Activated CD4-positive, CD25-positive, alpha-beta regulatory T cell treated with anti-CD3 and anti-CD28 coated beads, Interleukin-2, amount 50 U/mL, for 16 hours (primary cell): ENCODE measurements around the gene GSTA1.
"Not testable (repeated sequence)": the region's sequence is repeated elsewhere in the genome, so short reads cannot be mapped to it uniquely, and the experiment has no call there.

Experiments
- DNase-seq: peaks from one replicate; pipeline ENCODE4 v3.0.0-alpha.2; 2020; ENCODE audit warnings: low read depth, low spot score

The GSTA1 gene

DNA sequence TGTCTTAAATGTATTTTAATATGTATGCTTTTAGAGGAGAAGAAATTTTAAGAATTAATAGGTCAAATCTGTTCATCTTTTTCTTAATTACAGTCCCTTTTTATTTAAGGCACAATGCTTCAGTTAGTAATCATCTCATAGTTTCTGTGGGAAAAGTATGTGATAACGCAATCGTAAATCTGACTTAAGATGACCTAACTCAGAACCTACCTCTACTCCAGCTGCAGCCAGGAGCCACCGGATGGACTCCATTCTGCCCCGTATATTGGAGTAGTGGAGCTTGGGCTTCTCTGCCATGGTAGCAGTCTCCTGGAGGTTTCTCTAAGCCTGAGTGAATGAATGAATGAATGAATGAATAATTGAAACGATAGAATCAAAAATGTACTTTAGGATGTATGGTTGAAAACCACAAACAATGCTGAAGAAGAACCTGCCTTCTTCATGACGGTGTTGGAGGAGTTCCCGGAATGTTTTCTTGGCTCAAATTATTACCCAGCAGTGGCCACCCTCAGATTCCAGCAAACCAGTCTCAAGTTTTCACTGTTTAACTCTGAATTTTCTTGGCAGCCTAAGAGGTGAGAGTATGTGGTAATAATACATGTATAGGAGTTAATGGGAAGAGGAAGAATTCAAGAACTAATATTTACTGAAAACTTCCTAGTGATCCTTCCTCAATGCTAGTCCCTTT, 45.8 kb downstream of the GSTA1 start:
- DNase-seq: not testable (repeated sequence)

DNA sequence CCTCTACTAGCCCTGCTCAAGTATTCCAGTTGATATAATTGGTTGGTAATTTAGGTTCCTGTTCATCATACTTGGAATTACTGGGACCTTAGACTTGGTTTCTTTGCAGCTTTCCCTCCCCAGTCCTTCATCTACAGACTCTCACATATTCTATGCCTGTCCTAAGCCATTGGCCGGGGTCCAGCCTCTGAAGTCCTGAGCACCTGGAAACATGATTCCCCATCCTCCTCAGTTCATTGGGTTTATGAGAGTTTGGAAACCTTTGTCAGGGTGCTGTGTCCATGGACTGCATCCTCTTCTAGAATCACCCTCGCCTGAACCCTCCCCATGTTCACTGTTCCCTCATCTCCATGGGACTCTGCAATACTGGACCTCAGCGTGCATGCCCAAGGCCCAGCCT, 49.2 kb downstream of the GSTA1 start:
- no peak for DNase-seq

DNA sequence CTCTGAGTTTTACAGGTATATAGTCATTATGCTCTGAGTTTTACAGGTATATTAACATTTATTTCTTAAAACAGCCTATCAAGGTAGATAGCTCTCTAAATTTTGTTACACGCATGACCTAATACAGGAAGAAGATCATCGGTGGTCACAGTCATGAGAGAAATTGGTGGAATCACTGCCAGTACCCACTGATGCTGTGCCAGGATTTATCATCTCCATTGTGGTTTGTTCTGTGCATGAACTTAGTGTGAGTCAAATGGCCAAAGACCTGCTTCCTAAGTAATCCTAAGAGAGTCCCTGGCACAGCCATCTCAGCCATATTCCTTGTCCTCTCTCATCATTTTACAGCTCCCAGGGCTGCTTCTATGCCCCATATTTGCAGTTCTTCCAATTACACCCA, 50.5 kb downstream of the GSTA1 start:
- DNase-seq: not testable (repeated sequence)

DNA sequence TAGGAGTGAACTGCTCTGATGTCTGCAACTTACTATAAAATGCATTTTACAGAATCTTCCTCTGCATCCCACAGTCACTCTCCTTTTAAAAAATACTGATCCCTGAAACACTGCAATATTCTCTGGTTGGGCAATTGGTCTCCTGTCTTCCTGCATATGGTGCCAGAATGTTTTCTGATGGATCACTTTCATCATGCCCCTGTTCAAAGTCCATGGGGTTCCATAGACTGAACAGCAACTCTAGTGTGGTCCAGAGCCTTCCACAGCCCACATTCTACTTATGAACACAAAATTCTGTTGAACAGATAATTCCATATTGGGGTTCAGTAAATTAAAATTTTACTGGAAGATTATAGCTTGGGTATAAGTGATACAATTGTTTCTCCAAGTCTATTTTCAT, 51.3 kb downstream of the GSTA1 start:
- no peak for DNase-seq

DNA sequence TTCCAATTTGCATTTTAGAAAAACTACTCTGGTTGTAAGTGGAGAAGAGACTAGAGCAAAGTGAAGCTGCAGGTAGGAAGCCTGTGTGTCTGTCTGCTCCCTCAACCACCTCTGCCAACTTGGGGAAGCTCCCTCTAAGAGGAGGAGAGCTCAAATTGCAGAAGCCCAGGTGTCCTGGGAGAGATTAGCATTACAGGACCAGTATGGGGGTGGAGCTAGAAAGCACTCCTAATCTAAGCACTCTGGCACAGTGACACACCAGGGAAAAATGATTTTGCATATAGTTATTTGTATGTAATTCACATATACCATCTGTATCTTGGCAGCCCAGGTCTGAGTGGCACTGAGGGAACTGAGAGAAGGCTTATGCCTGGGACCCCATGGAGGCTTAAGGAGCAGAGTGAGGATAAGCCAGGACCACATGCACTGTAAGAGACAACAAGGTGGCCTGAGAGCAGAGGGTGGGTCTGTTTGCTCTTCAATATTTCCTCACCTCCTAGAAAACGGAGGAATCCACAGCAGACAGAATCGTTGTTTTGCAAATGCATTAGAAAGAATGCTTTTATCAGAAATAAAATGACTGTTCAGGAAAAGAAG, 54.0 kb downstream of the GSTA1 start:
- no peak for DNase-seq

DNA sequence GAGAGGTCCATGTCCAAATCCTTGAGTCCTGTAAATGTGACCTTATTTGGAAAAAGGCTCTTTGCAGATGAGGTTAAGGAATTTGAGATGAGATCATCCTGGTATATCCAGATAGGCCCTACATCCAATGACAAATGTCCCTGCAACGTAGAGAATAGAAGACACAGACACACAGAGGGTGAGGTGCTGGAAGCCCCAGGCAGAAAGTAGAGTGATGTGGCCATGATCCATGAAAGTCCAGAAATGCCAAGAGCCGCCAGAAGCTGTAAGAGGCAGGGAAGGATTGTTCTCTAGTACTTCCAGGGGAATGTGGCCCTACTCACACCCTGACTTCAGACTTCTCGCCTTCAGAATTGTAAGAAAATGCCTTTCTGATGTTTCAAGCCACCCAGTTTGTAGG, 56.3 kb downstream of the GSTA1 start:
- DNase-seq: not testable (repeated sequence)

DNA sequence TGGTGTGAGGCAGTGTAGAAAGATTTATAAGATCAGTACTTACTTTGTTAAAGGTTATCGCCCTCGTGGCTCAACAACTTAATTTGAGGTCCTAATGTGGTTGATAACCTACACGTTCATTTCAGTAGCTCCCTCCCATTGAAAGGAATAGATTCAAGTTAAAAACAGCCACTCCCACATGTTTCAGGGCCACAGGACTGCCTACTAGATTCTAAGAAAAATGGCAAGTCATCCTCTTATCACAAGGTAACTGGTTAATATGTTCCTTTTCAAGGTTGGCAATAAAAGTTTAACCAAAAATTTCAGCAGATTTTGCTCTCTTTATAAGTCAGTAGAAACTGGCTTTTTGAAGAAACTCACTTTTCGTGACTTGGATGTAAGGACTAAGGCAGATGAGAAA, 57.4 kb downstream of the GSTA1 start:
- no peak for DNase-seq

DNA sequence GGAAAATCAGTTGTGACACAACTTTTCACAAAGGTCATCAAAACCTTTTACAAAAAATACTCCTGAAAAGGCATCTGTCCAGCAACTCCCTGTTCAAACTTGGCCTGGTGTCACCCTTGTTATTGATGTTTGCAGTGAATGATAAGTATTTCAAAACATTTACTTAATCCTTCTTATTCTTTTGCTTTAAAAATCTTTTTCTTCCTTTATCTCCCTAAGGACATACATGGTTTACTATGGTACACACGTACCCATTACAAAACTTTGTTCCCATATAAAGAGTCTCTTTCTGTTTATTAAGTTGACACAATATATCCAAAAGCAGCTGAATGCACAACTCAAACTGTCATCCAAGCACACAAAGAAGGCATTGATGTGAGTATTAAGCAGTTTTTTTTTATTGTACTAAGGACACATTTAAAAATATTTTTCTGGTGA, 57.8 kb downstream of the GSTA1 start:
- DNase-seq: no peak

DNA sequence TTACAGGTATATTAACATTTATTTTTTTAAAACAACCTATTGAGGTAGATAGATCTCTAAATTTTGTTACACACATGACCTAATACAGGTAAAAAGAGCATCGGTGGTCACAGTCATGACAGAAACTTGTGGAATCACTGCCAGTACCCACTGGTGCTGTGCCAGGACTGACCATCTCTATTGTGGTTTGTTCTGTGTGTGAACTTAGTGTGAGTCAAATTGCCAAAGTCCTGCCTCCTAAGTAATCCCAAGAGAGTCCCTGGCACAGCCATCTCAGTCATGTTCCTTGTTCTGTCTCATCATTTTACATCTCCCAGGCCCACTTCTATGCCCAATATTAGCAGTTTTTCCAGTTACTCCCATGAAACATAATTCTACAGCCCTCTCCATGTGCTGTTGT, 61.7 kb downstream of the GSTA1 start:
- no peak for DNase-seq
